Measurements from ENCODE around the gene TBXA2R. TPM values are rescaled to one million over a fixed set of nuclear protein-coding genes. Genes with fewer than 3 reads are reported as not detected.

The TBXA2R gene
- total RNA-seq, 1 donor = 1.4 TPM

Small RNA genes within 50 kb of the gene (small RNA-seq; reads per million reads assigned to genes)
- not detected for gene AC005786.1

Other genes with a start within 250 kb of the TBXA2R start
- gene NFIC, start 240.3 kb downstream of the TBXA2R start, total RNA-seq = 57.2 and 61.2 TPM in 2 replicates
- gene SMIM24, start 126.3 kb downstream of the TBXA2R start, total RNA-seq = not detected in 2 replicates
- gene SMIM44, start 123.4 kb downstream of the TBXA2R start, total RNA-seq = not detected in 2 replicates
- gene DOHH, start 106.2 kb downstream of the TBXA2R start, total RNA-seq = 7.7 and 8.3 TPM in 2 replicates
- gene FZR1, start 100.6 kb downstream of the TBXA2R start, total RNA-seq = 36.6 and 39.5 TPM in 2 replicates
- not detected in 2 replicates for gene TEKTIP1, start 67.7 kb downstream of the TBXA2R start, total RNA-seq
- gene MFSD12, start 49.3 kb downstream of the TBXA2R start, total RNA-seq = 92.5 and 104 TPM in 2 replicates
- 57.2 and 65.9 TPM in 2 replicates for gene HMG20B, start 33.9 kb downstream of the TBXA2R start, total RNA-seq
- gene GIPC3, start 21.4 kb downstream of the TBXA2R start, total RNA-seq = under 0.01 TPM in 1 of 2 replicates, not detected in the other
- 17.4 and 19.9 TPM in 2 replicates for gene CACTIN, start 19.9 kb upstream of the TBXA2R start, total RNA-seq
- gene PIP5K1C, start 93.6 kb upstream of the TBXA2R start, total RNA-seq = 30.4 and 31.5 TPM in 2 replicates
- gene TJP3, start 101.5 kb upstream of the TBXA2R start, total RNA-seq = not detected in 2 replicates
- gene APBA3, start 154.8 kb upstream of the TBXA2R start, total RNA-seq = 22.4 and 24.2 TPM in 2 replicates
- gene MRPL54, start 155.8 kb upstream of the TBXA2R start, total RNA-seq = 41.6 and 44.8 TPM in 2 replicates
- not detected in 2 replicates for gene RAX2, start 165.4 kb upstream of the TBXA2R start, total RNA-seq
- gene MATK, start 179.5 kb upstream of the TBXA2R start, total RNA-seq = not detected in 2 replicates